NCI-H82 treated with DMSO at 0.1 percent for 48 hours (cell line): ENCODE measurements around the gene TNRC6B.
"Not testable (repeated sequence)": the region's sequence is repeated elsewhere in the genome, so short reads cannot be mapped to it uniquely, and the experiment has no call there.

Experiments used
- DNase-seq: peaks from one replicate; lab custom pipeline; 2025; ENCODE audit not compliant: unreplicated experiment; lab: John Stamatoyannopoulos, UW

TNRC6B gene

GRCh38 chr22:40210818-40211217, 33.1 kb downstream of the TNRC6B start:
- no peak for DNase-seq

- no peak for DNase-seq
Observed at GRCh38 chr22:40211476-40212054, 33.8 kb downstream of the TNRC6B start.

DNA sequence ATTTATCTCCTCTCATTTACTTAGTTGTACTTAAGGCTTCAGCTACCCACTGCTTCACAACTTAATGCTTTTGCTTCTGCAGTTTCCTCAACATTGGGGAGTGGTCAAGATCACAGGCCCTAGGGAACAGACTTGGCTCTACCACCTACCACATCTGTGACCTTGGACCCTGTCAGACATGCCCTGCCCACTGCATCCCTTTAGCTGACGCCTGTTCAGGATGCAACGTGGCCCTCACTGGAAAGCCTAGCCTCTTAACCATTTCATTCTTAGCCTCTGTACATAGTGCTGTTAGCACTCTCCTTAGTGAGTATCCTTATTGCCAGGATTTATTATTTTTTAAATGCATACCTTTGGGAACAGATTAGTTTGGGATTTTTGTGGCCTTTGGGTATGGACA, 34.4 kb downstream of the TNRC6B start:
- no peak for DNase-seq

GRCh38 chr22:40213478-40213877, 35.8 kb downstream of the TNRC6B start:
- DNase-seq, result no peak

DNA sequence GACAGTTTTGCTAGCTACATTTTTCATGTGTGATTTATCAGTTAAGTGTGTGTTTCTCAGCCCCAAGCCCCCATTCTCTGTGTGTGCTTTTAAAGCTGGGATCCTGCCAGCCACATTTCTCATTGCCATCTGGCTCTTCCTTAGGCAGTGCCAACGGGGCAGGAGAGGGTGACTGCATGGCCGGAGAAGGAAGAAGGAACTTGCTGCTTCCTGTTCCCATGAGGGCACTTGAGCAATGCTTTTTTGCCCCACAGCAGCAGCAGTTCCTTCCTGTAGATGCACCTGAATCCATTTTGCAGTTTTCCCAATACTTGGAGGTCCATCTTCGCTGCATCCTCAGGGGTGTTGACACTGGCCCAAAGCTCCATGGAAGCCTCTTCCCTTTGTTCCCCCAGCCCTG, 37.5 kb downstream of the TNRC6B start:
- DNase-seq, result no peak

GRCh38 chr22:40216041-40216756, 38.5 kb downstream of the TNRC6B start:
- no peak for DNase-seq

- DNase-seq, result no peak
Observed at GRCh38 chr22:40218152-40218551, 40.4 kb downstream of the TNRC6B start.

DNA sequence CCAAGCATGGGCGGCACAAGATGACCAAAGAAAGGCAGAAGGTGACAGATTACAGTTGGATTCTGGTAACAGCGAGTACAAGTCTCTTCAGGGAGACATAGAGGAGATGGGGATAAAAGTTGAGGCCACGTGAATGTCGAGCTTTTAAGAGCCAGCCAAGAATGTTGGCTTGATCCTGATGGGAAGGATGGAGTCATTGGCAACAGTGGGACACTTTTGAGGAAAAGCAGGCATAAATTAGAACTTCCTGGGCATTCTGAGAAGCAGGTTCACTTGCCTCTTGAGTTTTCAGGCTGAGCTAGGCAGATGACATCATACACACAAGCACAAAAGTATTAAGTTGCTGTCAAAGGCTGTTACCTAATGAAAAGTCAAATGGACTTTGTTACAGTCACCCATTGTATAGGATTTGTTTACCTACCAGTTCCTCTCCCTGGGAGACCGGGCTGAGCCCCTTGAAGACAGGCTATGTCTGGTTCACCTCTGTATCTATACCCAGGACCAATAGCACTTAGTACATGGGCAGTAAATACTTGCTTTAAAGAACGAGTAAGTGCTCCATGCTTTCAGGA, 41.1 kb downstream of the TNRC6B start:
- DNase-seq, result no peak

GRCh38 chr22:40220316-40221054, 42.8 kb downstream of the TNRC6B start:
- no peak for DNase-seq

DNA sequence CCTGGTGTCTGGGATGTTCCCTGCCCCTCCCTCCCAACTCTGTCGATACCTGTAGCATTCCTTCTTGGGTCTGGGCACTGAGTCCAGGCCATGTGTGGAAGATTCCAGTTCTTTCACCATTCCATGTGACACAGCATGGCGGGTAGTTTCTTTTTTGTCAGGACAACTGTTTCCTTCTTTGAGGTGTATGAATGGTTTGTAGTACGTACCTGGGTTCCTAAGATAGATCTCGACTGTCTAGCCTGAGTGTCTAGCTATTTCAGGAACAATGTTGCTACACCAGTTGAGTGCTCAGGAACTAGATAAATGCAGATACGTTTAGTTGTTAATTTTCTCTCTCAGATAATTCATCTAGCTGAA, 43.3 kb downstream of the TNRC6B start:
- DNase-seq, result no peak

GRCh38 chr22:40222979-40223378, 45.3 kb downstream of the TNRC6B start:
- DNase-seq, result not testable (repeated sequence)

GRCh38 chr22:40224702-40225101, 47.0 kb downstream of the TNRC6B start:
- DNase-seq, result no peak

DNA sequence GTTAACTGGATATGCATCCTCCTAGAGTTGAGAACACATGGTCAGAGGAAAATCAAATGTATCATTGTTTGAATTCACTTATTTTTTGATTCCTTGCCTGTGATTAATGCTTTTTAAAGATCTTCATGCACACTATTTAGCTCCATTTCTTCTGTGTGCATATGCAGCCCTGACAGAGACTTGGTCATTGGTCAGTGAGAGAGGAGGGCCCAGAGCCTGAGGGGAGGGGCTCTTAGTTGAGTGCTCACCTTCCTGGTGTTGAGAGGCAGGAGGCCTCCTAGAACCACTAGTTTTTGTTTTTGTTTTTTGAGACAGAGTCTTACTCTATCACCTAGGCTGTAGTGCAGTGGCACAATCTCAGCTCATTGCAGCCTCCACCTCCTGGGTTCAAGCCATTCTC, 48.9 kb downstream of the TNRC6B start:
- DNase-seq, result no peak

- DNase-seq, result peak; percentile 3
Observed at GRCh38 chr22:40231618-40232313, 54.0 kb downstream of the TNRC6B start.

DNA sequence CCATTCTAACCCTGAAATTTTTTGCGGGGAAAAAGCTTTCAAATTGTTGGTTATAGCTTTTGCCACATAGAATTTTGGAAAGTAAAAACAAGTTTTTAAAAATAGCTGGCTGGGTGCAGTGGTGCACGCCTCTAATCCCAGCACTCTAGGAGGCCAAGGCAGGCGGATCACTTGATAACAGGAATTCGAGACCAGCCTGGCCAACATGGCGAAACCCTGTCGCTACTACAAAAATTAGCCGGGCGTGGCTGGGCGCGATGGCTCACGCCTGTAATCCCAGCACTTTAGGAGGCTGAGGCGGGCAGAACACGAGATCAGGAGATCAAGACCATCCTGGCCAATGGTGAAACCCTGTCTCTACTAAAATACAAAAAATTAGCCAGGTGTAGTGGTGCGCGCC, 54.9 kb downstream of the TNRC6B start:
- no peak for DNase-seq

DNA sequence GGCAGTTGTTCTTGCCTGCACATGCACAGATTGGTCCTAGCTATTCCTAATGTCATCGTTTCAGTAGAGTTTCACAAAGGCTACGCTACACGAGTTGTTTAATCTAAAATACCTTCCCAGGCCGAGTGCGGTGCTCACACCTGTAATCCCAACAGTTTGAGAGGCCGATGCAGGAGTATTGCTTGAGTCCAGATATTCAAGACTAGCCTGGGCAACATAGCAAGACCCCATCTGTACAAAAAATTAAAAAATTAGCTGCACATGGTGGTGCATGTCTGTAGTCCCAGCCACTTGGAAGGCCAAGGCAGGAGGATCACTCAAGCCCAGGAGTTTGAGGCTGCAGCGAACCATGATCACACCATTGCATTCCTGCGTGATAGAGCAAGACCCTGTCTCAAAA, 56.2 kb downstream of the TNRC6B start:
- no peak for DNase-seq

GRCh38 chr22:40234658-40235057, 56.9 kb downstream of the TNRC6B start:
- DNase-seq, result no peak

GRCh38 chr22:40235308-40235707, 57.6 kb downstream of the TNRC6B start:
- DNase-seq, result no peak

DNA sequence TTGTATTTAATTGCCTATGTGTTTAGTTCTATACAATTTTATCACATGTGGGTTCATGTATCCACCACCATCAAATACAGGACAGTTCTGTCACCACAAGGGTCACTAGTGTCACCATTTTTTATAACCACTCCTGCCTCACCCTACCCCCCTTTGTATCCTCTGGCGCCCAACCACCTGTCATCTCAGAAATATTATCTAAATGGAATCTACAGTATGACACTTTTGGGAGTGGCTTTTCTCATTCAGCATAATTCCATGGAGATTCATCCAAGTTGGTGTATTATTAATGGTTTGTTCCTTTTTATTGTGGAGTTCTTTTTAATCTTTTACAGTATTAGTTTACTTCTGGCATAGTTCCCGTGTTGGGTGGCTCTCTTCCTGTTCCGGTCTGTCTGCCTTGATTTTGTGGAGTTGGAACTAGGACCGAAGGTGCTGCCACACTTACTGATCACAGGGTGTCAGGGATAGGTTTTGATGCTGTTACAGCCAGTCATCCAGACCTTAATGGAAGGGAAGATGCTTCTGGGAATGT, 58.5 kb downstream of the TNRC6B start:
- no peak for DNase-seq

DNA sequence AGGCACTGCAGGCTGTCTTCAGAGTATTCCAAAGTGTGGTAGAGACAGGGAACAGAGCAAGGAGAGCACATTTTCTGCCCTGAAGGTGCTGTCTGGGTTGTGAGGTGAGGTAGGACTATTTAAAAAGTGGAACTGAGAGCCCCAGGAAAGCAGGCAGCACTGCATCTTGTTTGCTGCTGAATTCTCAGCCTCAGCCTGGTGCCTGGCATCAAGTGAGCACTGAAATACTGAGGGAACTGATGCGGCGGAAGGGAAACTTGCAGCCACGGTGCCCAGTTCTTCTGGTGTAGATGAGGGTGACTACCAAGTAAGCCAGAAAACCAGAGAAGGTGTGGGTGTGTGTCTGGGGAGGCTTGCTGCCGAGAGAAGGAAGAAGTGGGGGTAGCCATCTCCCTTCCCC, 59.5 kb downstream of the TNRC6B start:
- DNase-seq, result no peak

DNA sequence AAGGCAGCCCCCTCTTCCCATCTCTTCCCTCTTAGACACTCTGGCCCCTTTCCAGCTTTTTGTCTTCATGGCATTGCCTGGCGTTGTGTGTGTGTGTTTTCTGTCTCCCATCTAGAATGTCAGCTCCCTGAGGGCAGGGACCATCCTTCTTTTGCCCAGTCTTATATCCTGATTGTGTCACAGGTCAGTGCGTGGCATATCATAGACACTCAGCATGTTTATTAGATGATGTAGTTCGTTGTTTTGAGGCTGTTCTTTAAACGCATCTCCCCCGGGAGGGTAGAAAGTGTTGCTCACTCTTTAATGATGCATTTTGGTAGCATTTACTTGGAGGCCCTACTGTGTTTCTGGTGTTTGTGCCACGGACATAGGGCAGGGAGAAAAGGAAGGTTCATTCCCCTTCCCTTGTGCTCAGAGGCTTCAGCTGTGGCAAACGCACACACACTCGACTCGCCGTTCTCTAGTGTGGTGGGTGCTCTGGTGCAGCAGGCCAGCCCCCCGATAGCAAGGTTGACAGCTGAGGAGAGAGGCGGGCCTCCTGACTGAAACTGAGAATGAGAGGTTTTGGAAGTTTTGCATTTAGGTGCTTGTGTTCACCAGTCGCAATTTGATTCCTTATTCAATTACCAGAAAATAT, 60.2 kb downstream of the TNRC6B start:
- DNase-seq, result no peak
